WTC11 (cell line): Measurements from ENCODE around the gene STK25.

Source experiments
- ATF3 ChIP-seq: sonication (generic); formaldehyde crosslinking; conservative IDR thresholded peaks from 2 replicates; pipeline ENCODE4 v1.8.1; 2022; ENCODE audit warnings: mild to moderate bottlenecking, missing genetic modification reagents
- CTCF ChIP-seq: fragments of 200-600 bp; IDR thresholded peaks from 2 replicates; pipeline ENCODE4 v1.8.0; 2022; ENCODE audit warnings: antibody characterized with exemption
- ELF4 ChIP-seq: sonication (generic); formaldehyde crosslinking; IDR thresholded peaks from 2 replicates; pipeline ENCODE4 v1.8.1; 2022; ENCODE audit warnings: low read depth, mild to moderate bottlenecking, moderate library complexity, missing genetic modification reagents
- GABPB1 ChIP-seq: sonication (generic); formaldehyde crosslinking; IDR thresholded peaks from 2 replicates; pipeline ENCODE4 v1.8.1; 2023; ENCODE audit warnings: mild to moderate bottlenecking, missing genetic modification reagents

GRCh38 chr2:241548451-241548835 lies 40.1 kb upstream of the STK25 start:
- no peak for TF ChIP-seq ELF4 (CRISPR knock-in tag)
- TF ChIP-seq CTCF = no peak
- no peak for TF ChIP-seq GABPB1 (CRISPR knock-in tag)
- TF ChIP-seq ATF3 (CRISPR knock-in tag) = no peak
